ENCODE results near the gene OR14C36.

OR14C36 gene

GRCh38 chr1:248373761-248374160, 25.2 kb downstream of the OR14C36 start:
- Histone ChIP-seq H3K9me3 (ENCODE audit: control insufficient read depth, insufficient read depth, low read length) (peaks cover 16% of the 10 kb centered on the region), H3K9ac (ENCODE audit: low read depth, low read length) (no peak overlapping the region)

GRCh38 chr1:248375446-248375845, 26.9 kb downstream of the OR14C36 start, which contains the start of gene OR2T6:
OR2T6 (plus strand) TSS chr1:248375746; CDS start chr1:248387609, 11,863 bp downstream.
- H3K4me3 ChIP-seq (ENCODE audit: low read depth, low read length): no peak within 1 kb of the TSS
- H3K9me3 ChIP-seq (ENCODE audit: control insufficient read depth, insufficient read depth, low read length): peaks cover 12% of the 10 kb centered on the region
- no peaks in the 10 kb centered on the region for H3K27me3 ChIP-seq (ENCODE audit: control insufficient read depth, insufficient read depth, low read length)
- H3K36me3 ChIP-seq (ENCODE audit: control insufficient read depth, insufficient read depth, low read length): no peaks in the 10 kb centered on the region
- H3K9ac ChIP-seq (ENCODE audit: low read depth, low read length): no peak within 1 kb of the TSS
- no peaks in the 10 kb centered on the region for H3K4me1 ChIP-seq (ENCODE audit: control insufficient read depth, insufficient read depth, low read length)

More at GRCh38 chr1:248373761-248374160, 25.2 kb downstream of the OR14C36 start:
- Histone ChIP-seq H3K4me3 (ENCODE audit: low read depth, low read length) (no peak overlapping the region), H3K4me1 (ENCODE audit: control insufficient read depth, insufficient read depth, low read length) (no peaks in the 10 kb centered on the region), H3K27me3 (ENCODE audit: control insufficient read depth, insufficient read depth, low read length) (no peaks in the 10 kb centered on the region), H3K36me3 (ENCODE audit: control insufficient read depth, insufficient read depth, low read length) (no peaks in the 10 kb centered on the region)

GRCh38 chr1:248376916-248377315, 28.3 kb downstream of the OR14C36 start:
- Histone ChIP-seq H3K27me3 (ENCODE audit: control insufficient read depth, insufficient read depth, low read length) (no peaks in the 10 kb centered on the region), H3K4me3 (ENCODE audit: low read depth, low read length) (no peak overlapping the region), H3K36me3 (ENCODE audit: control insufficient read depth, insufficient read depth, low read length) (no peaks in the 10 kb centered on the region), H3K9ac (ENCODE audit: low read depth, low read length) (no peak overlapping the region), H3K4me1 (ENCODE audit: control insufficient read depth, insufficient read depth, low read length) (no peaks in the 10 kb centered on the region), H3K9me3 (ENCODE audit: control insufficient read depth, insufficient read depth, low read length) (peaks cover 15% of the 10 kb centered on the region)

GRCh38 chr1:248380854-248381253, 32.3 kb downstream of the OR14C36 start:
- H3K4me3 ChIP-seq (ENCODE audit: low read depth, low read length): no peak overlapping the region
- H3K4me1 ChIP-seq (ENCODE audit: control insufficient read depth, insufficient read depth, low read length): no peaks in the 10 kb centered on the region
- H3K36me3 ChIP-seq (ENCODE audit: control insufficient read depth, insufficient read depth, low read length): no peaks in the 10 kb centered on the region
- H3K27me3 ChIP-seq (ENCODE audit: control insufficient read depth, insufficient read depth, low read length): no peaks in the 10 kb centered on the region
- peaks cover 7% of the 10 kb centered on the region for H3K9me3 ChIP-seq (ENCODE audit: control insufficient read depth, insufficient read depth, low read length)
- no peak overlapping the region for H3K9ac ChIP-seq (ENCODE audit: low read depth, low read length)

- Histone ChIP-seq H3K36me3 (ENCODE audit: control insufficient read depth, insufficient read depth, low read length) (no peaks in the 10 kb centered on the region), H3K9me3 (ENCODE audit: control insufficient read depth, insufficient read depth, low read length) (peaks cover 34% of the 10 kb centered on the region), H3K4me1 (ENCODE audit: control insufficient read depth, insufficient read depth, low read length) (no peaks in the 10 kb centered on the region), H3K27me3 (ENCODE audit: control insufficient read depth, insufficient read depth, low read length) (no peaks in the 10 kb centered on the region), H3K9ac (ENCODE audit: low read depth, low read length) (no peak overlapping the region), H3K4me3 (ENCODE audit: low read depth, low read length) (no peak overlapping the region)
Measured at GRCh38 chr1:248388426-248388825, 39.9 kb downstream of the OR14C36 start.

- no peak overlapping the region for H3K9ac ChIP-seq (ENCODE audit: low read depth, low read length)
- no peaks in the 10 kb centered on the region for H3K27me3 ChIP-seq (ENCODE audit: control insufficient read depth, insufficient read depth, low read length)
- no peaks in the 10 kb centered on the region for H3K36me3 ChIP-seq (ENCODE audit: control insufficient read depth, insufficient read depth, low read length)
- peaks cover 32% of the 10 kb centered on the region for H3K9me3 ChIP-seq (ENCODE audit: control insufficient read depth, insufficient read depth, low read length)
- no peak overlapping the region for H3K4me3 ChIP-seq (ENCODE audit: low read depth, low read length)
- no peaks in the 10 kb centered on the region for H3K4me1 ChIP-seq (ENCODE audit: control insufficient read depth, insufficient read depth, low read length)
Measured at GRCh38 chr1:248393050-248393449, 44.5 kb downstream of the OR14C36 start.

Data from iPS-15b (cell line).